Suppressor macrophage treated with lipopolysaccharide for 1 hour (primary cell): ENCODE results near the gene DEFB124.
"Not testable (repeated sequence)": the region's sequence is repeated elsewhere in the genome, so short reads cannot be mapped to it uniquely, and the experiment has no call there.

Experiments
- DNase-seq, 3 donors: peaks; one replicate each; pipeline ENCODE4 v3.0.0-alpha.2; 2020 to 2022

Gene DEFB124

DNA sequence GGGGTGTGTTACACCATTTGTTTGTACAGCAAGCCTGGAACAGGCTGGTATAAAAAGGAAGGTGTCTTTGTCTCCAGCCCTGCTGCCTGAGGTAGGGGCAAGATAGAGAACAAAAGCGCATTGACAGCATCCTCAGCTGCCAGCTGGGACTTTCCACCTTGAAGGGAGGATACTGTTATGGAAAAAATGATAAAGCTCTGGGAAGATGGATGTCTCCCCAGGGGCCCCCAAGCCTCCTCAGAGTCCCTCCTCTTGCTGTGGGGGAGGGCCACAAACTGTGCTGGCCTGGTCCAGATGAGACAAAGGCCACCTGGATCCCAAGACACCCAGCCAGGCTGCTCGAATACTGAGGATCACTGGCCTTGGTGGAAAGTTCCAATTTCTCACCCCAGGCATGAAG lies 13.2 kb upstream of the DEFB124 start:
- no peak for DNase-seq

GRCh38 chr20:31485450-31486339 lies 10.8 kb upstream of the DEFB124 start:
- DNase-seq, result peak; percentile 17 to 57 (median 33)

DNA sequence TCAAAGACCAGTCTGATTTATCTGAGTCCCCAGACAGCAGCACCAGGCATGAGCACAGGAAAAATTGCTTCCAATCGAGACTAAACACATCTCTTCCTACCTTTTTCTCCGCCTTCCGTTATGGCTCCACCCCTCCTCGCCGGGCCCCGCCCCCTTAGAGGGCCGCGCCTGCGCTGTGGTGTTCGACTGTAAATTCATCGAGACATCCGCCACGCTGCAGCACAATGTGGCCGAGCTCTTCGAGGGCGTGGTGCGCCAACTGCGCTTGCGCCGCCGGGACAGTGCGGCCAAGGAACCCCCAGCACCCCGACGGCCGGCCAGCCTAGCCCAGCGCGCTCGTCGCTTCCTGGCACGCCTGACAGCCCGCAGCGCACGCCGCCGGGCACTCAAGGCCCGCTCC lies 9.1 kb upstream of the DEFB124 start:
- DNase-seq, result peak in 2 of 3 donors; percentile 28 to 41

DNA sequence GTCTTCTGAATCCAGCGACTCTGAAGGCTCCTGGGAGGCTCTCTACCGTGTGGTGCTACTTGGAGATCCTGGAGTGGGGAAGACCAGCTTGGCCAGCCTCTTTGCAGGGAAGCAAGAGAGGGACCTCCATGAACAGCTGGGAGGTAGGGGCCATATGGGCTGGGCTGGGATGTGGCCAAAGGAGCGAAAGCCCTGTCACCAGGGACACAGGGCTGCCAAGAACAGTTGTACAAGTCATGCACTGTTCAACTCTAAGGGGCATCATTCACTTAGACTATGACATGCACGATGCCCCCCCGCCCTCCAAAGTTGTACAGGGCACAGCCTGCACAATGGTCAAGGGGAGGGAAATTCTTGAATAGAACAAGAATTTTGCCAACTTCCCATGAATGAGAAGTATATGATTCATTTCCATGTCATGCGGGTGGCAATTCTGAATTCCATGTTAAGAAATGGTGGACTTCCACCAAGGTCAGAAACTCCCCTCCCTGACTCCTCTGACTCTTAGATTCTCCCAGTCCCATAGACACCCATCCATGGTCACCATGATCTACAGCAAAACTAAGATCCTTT lies 1.8 kb upstream of the DEFB124 start:
- DNase-seq, result peak; percentile 70 to 84 (median 78)

- DNase-seq, result no peak
Observed at GRCh38 chr20:31476294-31476585, 1.3 kb upstream of the DEFB124 start.

DNA sequence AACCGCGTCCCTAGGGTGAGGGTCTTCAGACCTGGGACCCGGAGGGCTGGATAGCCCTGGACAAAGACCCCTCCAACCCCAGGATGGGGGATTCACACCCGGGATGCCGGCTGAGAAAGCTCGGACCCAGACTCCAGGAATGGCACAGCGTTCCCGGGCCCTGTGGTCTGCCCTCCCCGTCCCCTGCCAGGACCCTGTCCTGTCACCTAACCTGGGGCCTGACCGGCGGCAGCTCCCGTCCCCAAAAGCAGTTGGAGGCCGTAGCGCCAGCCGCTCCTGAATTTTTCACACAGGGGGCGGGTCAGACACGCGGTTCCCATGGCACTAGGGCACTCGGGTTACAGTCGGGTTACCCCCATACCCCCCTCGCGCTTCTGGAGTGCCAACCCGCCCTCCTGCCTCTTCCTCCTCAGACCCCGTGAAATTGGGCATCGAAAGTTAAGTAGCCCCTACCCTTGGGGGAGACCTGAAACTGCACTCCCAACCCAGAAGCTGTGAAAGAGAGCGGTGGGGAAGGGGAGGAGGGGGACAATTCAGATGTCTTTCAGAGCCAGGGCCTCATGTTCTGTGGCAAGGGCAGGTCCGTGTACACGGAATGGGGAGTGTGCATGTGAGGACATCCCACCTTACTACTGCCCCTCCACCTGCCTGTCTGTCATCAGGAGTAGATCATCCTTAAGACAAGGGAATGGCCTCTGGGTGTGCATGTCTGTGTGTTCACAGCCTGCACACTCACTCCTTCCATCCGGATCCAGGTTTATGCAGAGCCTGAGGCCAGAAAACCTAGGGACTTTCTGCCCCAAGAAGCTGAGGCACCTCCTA lies 756 bp upstream of the DEFB124 start:
- no peak for DNase-seq

- DNase-seq, result peak; percentile 49 to 67 (median 52)
Observed at GRCh38 chr20:31474097-31474436, 860 bp downstream of the DEFB124 start.

DNA sequence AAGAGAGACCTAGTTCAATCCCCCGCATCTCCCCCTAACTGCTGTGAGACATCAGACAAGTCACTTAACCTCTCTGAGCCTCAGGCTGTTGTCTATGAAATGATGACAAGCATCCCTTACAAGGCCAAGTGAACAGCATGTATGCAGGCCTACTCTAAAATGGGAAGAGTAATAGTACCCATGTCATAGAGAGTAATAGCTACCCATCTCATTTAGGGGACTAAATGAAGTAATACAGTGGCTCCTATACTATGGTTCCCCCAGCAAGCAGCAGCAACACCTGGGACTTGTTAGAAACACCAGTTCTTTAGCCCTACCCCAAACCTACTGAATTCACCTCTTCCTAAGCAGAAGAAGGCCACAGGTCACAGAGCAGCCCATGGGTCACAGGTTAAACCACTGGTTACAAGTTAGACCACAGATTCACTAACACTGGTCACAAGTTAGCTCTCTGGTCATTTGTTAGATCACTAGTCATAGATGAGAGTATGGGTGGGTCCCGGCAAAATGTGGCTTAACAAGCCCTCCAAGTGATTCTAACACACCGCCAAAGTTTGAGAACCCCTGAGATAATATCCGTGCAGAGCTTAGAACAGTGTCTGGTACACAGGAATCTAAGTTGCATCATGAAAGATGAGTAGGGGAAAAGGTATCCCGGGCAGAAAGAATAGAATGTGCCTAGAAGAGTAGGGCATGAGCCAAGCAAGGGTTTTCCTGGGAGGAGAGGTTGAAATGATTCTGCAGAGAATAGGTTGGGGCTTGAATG lies 1.4 kb downstream of the DEFB124 start:
- no peak for DNase-seq

DNA sequence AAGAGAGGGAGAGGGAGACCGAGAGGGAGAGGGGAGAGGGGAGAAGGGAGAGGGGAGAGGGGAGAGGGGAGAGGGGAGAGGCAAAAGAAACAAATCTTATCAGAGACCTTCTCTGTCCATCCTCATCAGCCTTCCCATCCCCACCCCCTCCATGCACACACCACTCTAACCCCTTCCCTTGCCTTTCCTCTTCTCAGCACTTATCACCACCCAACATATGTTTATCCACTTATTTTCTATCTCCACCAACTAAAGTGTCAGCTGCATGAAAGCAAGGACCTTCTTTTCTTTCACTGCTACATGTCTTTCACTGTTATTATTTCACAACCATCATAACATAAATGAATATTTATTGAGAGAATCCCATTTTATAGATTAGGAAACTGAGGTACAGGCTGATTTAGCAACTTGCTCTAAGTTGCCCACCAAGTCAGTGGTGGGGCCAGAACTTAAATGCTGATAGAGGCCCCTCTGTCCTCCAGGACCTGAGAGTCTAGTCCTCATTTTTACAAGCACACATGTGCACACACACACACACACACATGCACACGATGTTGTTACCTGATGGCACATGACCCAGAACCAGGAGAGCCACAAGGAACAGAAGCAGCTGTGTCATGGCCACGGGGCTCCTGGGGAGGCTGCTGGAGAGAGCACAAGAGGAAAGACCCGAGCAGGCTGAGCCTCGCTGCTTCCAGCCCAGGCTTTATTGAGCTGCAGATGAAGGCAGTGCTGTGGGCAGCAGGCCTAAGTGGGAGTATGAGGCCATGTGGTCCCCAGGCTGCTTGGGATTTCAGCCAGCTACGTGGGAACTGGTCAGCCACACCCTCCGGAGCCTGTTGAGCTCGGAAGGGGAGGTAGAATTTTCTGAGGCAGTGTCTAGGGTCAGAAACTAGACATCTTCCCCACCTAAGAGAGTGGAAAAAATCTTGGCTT lies 2.3 kb downstream of the DEFB124 start:
- no peak for DNase-seq

DNA sequence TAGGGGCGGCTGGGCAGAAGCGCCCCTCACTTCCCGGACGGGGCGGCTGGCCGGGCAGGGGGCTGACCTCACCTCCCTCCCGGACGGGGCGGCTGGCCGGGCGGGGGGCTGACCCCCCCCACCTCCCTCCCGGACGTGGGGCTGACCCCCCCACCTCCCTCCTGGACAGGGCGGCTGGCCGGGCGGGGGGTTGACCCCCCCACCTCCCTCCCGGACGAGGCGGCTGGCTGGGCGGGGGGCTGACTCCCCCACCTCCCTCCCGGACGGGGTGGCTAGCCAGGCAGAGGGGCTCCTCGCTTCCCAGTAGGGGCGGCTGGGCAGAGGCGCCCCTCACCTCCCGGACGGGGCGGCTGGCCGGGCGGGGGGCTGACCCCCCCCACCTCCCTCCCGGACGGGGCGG lies 4.0 kb downstream of the DEFB124 start:
- not testable (repeated sequence) for DNase-seq

DNA sequence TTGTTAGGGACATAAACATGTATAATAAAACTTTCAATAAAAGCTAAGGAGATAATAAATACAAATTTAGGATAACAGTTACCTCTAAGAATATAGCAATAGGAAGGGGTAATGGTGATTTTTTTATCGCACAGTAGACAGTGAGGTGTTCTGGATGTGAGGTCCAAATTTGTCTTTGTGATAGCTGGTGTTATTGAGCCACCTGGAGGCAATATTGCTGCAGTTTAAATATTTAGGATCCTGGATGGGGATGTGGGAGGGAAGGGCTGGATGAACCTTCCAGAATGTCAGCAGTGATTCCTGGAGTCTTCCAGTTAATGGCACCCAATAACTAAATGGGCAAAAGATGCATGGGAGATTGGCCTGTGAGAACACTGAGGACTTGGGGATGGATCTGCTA lies 20.6 kb downstream of the DEFB124 start:
- DNase-seq, result no peak

DNA sequence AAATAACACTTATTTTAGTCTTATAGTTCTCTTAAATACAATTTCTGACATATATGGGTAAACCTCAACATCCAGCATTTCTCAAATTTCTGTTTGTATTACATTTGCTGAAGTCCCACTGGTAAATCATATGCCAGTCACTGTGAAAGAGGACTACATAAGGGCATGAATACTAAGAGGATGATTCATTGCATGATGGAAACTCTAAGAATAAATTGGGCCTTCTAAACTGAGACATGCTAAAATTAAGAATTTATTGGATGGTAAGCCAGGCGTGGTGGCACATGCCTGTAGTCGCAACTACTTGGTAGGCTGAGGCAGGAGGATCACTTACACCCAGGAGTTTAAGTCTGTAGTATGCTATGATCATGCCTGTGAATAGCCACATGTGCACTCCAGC lies 22.4 kb downstream of the DEFB124 start:
- no peak for DNase-seq

DNA sequence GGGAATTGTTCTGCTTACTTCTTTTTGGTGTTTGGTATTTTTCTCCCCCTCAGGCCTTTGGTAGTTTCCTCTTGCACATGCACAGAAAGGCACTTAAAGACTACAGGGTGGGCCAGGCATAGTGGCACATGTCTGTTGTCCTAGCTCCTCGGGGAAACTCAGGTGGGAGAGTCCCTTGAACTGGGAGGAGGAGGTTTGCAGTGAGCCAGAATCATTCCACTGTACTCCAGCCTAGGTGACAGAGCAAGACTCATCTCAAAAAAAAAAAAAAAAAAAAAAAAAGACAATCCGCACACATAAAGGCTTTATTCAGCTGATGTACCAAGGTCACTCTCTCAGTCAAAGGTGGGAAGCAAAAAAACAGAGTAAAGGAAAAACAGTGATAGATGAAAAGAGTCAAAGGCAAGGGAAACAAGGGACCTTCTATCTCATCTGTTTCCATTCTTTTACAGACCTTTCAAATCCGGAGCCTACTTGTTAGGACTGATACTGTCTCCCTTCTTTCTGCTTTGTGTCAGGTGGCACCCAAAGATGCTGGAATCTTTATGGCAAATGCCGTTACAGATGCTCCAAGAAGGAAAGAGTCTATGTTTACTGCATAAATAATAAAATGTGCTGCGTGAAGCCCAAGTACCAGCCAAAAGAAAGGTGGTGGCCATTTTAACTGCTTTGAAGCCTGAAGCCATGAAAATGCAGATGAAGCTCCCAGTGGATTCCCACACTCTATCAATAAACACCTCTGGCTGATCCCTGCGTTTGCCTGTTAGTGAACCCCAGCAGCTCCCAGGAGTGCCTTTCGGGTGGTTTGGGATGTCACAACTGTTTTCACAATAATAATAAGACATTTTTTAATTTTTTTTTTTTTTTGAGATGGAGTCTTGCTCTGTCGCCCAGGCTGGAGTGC lies 25.2 kb downstream of the DEFB124 start:
- DNase-seq, result no peak

DNA sequence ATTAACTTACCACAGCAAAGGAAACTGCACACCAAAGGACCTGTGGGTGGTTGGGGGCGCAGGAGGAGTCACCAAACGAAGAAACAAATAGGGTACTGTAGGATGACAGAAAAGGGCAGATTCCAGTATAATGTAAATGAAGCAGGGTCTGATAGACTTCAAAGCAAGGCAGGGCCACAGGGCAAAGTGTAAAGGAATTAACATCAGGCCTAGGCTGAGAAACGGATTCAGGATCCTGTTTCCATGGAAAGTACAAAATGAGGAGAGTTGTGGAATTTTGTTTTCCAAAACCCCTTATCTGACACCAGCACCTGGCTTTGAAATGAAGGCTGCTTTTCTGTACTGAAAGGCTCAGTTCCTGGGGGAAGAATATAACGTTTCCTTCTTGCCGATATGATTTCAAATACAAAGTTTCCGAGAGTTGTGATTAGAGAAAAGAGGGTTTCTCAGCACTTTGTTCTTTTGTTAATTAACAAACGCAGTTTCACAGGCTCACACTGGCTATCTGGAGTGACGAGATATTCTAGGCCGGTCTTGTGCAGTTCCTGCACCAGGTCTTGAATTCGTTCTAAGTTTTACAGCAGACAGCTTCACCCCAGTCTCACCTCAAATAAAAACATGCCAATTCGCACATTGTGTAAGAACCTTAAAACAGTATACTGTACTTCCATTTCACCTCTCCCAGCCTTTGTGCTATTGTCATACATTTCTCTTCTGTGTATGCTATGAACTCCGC lies 28.7 kb downstream of the DEFB124 start:
- no peak for DNase-seq

DNA sequence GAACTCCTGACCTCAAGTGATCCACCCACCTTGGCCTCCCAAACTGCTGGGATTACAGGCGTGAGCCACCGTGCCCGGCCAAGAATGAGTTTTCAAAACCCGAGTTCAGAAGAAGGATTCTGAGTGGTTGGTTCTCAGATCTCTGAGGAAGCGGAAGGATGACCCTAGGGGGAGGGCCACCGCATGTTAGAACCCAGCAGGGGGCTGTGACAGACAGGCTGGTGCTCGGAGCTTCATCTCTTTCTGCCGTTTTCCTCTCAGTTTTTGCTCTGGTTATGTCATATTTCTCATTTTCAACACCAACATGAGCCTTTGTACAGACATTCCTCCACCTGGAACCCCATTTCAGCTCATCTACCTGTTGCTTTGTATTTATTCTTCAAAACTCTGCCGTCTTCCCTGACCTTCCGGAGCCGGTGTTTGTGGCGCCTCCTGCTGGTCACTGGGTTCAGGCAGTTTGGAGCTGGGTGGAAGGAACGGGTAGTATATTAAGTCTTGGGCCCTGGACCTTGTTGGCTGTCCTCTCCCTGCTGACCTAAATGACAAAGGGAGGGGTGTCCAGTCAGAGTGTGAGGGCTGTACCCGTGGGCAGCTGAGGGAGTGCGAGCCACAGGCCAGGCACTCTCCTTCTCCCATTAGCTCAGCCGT lies 34.8 kb downstream of the DEFB124 start, which contains the start of gene DEFB123:
TSS of gene DEFB123 (plus strand) at position 621 of the 648 bp plus-strand sequence. CDS start 67 bp downstream, outside the sequence.
- DNase-seq, result peak; percentile 13 to 22 (median 16)

DNA sequence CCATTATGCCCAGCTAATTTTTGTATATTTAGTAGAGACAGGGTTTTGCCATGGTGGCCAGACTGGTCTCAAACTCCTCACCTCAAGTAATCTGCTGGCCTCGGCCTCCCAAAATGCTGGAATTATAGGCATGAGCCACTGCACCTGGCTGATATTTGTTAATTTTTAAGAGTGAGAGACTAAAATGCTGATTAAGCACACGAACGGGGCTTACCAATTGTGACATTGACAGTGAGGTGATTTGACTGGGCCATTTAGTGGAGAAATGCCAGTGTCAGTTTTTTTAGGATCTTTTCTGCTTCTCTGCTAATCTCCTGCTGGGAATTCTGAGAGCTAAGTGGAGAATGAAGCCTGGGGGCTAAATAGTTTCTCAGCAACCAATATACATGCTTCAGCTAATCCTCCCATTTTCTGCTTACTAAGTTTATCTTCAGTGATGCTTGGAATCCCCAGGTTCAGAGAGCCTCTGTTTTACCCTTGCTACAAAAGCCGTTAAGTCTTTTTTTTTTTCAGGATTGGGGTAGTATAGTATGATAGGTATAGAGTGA lies 44.3 kb downstream of the DEFB124 start:
- no peak for DNase-seq

- DNase-seq, result not testable (repeated sequence)
Observed at GRCh38 chr20:31427576-31427975, 47.4 kb downstream of the DEFB124 start.

DNA sequence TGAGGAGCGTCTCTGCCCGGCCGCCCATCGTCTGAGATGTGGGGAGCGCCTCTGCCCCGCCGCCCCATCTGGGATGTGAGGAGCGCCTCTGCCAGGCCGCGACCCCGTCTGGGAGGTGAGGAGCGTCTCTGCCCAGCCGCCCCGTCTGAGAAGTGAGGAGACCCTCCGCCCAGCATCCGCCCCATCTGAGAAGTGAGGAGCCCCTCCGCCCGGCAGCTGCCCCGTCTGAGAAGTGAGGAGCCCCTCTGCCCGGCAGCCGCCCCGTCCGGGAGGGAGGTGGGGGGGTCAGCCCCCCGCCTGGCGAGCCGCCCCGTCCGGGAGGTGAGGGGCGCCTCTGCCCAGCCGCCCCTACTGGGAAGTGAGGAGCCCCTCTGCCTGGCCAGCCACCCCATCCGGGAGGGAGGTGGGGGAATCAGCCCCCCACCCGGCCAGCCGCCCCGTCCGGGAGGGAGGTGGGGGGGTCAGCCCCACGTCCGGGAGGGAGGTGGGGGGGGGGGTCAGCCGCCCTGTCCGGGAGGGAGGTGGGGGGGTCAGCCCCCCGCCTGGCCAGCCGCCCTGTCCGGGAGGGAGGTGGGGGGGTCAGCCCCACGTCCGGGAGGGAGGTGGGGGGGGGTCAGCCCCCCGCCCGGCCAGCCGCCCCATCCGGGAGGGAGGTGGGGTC lies 47.9 kb downstream of the DEFB124 start:
- DNase-seq, result not testable (repeated sequence)
